Activated naive CD4-positive, alpha-beta T cell treated with anti-CD3 and anti-CD28 coated beads, Interleukin-2, amount 50 U/mL, for 24 hours (primary cell): ENCODE data around the gene COPS3.

Experiments used
- H3K27ac Mint-ChIP-seq: one replicate; pipeline ENCODE4 v1.8.0; 2021; ENCODE audit warnings: mild to moderate bottlenecking, mixed read lengths
- H3K27me3 Mint-ChIP-seq: one replicate; pipeline ENCODE4 v1.8.0; 2021; ENCODE audit warnings: mixed read lengths
- H3K36me3 Mint-ChIP-seq: one replicate; pipeline ENCODE4 v1.8.0; 2021; ENCODE audit warnings: mixed read lengths
- H3K4me1 Mint-ChIP-seq: one replicate; pipeline ENCODE4 v1.8.0; 2021; ENCODE audit warnings: mixed read lengths
- H3K4me3 Mint-ChIP-seq: one replicate; pipeline ENCODE4 v1.8.0; 2021; ENCODE audit warnings: mild to moderate bottlenecking, mixed read lengths
- H3K9me3 Mint-ChIP-seq: one replicate; pipeline ENCODE4 v1.8.0; 2021; ENCODE audit warnings: mixed read lengths

The COPS3 gene

DNA sequence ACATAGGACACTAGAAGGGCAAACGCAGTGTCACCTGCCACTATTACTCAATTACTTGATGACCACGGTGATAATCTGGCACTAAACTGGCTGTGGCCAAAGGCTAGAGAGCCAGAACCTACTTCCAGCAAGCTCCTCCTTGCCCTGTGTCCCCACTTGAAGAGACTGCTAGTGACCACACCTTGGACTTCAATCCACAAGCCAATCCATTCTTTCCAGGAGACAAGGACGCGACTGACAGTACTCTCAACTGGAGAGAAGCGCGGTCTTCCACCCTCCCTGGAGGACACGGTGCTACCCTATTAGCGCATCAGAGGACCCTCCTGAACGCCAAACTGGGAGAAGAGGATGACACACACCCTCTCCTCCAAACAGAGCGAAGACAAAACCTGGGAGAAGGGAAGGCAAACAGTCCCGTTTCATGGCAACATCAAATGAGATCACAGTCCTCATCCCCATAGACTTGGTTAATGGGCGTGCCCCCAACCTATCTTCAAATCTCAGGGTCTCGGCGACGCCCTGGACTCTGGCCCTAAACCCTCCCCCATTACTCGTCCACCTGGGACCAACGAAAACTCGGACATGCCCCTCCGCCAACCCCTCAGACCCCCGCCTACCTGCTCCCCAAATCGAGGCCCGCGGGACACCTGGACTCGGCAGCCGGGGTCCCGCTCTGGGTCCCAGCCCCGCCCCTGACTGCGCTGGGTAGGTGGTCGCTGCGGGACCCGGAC is 44.6 kb downstream of the COPS3 start:
- no peaks in the 10 kb centered on the region for H3K27me3 Mint-ChIP-seq
- H3K36me3 Mint-ChIP-seq, result no peaks in the 10 kb centered on the region
- no peaks in the 10 kb centered on the region for H3K9me3 Mint-ChIP-seq
- H3K4me1 Mint-ChIP-seq, result peaks cover 40% of the 10 kb centered on the region
- peak overlapping the region; percentile 100 for H3K27ac Mint-ChIP-seq
- peak overlapping the region; percentile 96 for H3K4me3 Mint-ChIP-seq

- H3K36me3 Mint-ChIP-seq, result no peaks in the 10 kb centered on the region
- H3K27me3 Mint-ChIP-seq, result no peaks in the 10 kb centered on the region
- peak overlapping the region; percentile 10 for H3K27ac Mint-ChIP-seq
- H3K4me1 Mint-ChIP-seq, result peaks cover 40% of the 10 kb centered on the region
- peak overlapping the region; percentile 96 for H3K4me3 Mint-ChIP-seq
- H3K9me3 Mint-ChIP-seq, result no peaks in the 10 kb centered on the region
Measured at GRCh38 chr17:17235212-17236174, 45.6 kb downstream of the COPS3 start.

DNA sequence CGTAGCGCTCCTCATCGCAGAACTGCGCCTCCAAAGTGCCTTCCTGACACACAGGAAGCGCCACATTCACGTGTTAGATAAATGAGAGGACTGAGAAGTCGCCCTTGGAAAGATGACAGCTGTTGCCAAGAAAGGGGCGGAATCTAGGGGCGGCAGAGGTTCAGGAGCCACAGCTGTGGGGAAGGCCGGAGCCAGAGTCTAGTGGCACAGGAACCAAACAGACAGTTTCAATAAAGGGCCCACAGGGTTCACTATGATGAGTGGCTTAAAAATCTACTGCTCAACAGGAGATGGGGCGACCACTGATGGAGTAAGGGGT is 48.8 kb downstream of the COPS3 start:
- Mint-ChIP-seq H3K27ac (no peak overlapping the region), H3K27me3 (no peaks in the 10 kb centered on the region), H3K9me3 (no peaks in the 10 kb centered on the region), H3K4me1 (peaks cover 27% of the 10 kb centered on the region), H3K36me3 (peaks cover 2% of the 10 kb centered on the region), H3K4me3 (no peak overlapping the region)

DNA sequence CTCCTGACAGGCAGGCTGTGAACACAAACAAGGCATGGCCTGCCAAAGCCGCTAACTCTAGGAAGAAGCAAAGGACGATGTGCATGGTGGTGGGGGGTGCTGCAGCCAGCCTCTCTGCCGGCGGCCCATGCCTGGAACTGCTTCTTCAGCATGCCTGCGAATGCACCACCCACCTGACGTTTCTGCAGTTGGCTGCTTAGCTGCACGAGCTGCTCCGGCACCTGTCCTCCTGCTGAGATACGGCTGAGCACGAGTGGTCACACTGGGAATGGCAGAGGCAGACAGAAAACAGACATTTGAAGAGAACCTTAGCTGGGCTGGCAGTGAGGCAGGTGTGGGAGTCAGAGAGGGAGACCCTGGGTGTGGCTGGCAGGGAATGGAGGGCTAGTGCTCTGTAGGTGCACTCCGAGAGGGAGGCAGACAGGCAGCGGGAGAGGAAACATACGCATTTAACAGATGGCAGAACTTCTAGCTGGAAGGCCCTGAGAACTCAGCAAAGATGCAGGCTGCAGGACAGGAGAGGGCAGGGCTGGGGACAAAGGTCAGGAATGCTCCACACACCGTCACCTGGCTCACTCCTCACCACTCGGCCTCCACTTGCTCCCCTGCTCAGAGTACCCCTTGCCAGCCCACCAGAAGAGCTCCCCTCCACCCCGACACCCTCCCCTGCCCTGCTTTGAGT is 49.3 kb downstream of the COPS3 start:
- Mint-ChIP-seq H3K4me1 (peaks cover 27% of the 10 kb centered on the region), H3K9me3 (no peaks in the 10 kb centered on the region), H3K4me3 (no peak overlapping the region), H3K27me3 (no peaks in the 10 kb centered on the region), H3K36me3 (peaks cover 2% of the 10 kb centered on the region), H3K27ac (no peak overlapping the region)

- H3K4me3 Mint-ChIP-seq, result no peak overlapping the region
- peaks cover 11% of the 10 kb centered on the region for H3K4me1 Mint-ChIP-seq
- no peaks in the 10 kb centered on the region for H3K9me3 Mint-ChIP-seq
- peaks cover 7% of the 10 kb centered on the region for H3K36me3 Mint-ChIP-seq
- no peaks in the 10 kb centered on the region for H3K27me3 Mint-ChIP-seq
- no peak overlapping the region for H3K27ac Mint-ChIP-seq
Measured at GRCh38 chr17:17229416-17230384, 51.3 kb downstream of the COPS3 start.

DNA sequence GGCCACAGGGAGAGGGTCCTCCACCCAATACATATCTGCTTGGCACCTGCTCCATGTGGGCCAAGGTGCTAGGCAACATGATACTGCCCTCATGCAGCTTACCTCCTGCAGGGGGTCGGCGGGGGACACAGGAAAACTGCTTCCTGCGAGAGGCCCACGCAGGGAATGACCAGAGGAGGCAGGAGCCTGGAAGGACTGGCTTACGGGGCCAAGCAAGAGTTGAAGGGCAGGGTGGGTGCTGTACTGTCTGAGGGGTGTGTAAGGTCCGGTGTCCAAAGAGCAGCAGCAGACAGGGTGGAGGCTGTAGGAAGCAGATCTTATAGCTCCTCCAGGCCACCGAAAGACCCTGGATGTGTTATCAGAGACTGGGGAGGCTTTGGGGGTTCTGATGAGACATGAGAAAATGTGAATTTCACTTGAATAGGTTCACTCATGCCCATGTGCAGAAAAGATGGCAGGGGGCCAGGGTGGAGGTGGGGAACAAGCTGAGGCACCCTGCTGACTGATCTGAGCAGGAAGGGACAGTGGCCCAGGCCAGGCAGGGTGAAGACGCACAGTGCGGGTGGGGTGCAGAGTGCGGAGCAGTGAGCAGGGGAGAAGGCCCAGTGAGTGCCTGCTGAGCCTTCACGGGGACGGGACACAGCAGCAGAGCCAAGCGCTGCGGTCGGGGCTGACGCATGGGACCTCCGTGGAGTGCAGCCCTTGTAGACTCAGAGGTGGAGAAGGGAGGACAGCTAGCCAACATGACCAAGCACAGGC is 52.3 kb downstream of the COPS3 start:
- Mint-ChIP-seq H3K27me3 (no peaks in the 10 kb centered on the region), H3K27ac (no peak overlapping the region), H3K4me1 (peaks cover 11% of the 10 kb centered on the region), H3K36me3 (peaks cover 8% of the 10 kb centered on the region), H3K9me3 (no peaks in the 10 kb centered on the region), H3K4me3 (no peak overlapping the region)

DNA sequence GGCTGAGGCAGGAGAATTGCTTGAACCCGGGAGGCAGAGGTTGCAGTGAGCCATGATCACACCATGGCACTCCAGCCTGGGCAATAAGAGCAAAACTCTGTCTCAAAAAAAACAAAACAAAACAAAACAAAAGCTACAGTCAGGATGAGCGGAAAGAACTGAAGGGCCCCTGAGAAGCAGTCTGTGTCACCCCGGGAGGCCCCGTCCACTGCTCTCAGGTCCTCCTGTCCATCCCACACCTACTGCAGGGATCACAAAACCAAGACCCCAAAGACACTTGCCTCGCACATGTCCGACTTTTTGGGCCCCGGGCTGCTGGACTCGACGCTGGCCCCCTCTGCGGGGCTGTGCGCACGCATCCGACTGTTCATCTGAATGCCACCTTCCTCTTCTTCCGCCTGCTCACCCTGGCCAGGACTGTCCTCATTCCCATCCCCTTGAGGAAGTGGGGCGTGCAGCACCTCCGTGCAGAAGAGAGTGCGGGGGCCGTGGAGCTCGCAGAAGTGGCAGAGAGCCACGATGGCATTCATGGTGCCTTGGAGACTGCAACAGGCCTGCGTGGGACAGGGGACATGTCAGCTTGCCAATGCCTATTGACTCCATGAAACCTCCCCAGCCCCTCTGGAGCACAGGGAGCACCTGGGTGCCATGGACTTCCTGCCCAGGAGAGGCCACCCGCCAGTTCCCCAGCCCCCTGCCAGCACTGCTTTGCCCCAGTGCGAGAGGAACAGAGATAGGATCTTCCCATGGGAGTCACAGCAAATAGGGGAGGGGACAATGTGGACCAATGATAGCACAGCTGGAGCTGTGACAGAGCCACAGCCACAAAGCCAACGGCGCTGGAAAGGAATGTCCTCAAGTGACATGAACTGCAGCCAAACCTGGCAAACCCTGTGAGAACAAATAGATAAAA is 53.2 kb downstream of the COPS3 start:
- Mint-ChIP-seq H3K27me3 (no peaks in the 10 kb centered on the region), H3K4me1 (peaks cover 11% of the 10 kb centered on the region), H3K4me3 (no peak overlapping the region), H3K27ac (no peak overlapping the region), H3K36me3 (peaks cover 8% of the 10 kb centered on the region), H3K9me3 (no peaks in the 10 kb centered on the region)

DNA sequence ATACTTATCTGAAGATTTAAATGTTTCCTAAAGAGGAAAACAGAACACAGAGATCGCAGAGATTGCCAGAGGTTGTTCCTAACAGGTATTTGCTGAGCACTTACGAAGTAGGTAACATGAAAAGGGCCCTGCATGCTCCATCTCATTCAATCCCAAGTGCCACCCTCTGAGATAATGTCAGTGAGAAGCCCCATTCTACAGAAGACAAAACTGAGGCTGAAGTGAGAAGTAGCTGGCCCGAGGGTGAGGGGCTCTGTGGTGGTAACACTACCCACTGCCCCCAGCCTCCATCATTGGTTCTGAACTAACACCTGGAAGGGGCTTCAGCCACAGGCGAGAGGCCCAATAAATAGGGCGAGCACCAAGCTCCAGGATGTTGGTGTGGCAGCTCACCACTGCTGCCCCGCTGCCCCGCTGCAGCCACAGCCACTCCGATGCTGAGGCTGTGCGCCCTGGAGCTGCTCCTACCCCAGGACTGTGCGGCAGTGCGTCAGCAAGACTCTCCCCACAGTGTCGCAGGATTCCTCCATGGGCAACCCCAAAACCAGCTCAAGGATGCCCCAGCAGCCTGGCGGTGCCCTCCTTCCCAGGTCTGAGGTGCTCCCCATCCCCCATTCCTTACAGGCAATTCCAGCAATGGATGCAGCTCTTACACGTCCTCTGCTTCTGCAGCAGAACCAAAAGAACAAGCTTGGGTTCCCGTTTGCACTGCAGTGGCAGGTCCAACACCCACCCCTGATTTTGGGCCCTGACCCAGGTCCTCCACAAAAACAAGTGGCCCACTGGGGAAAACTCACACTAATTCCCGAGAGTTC is 54.4 kb downstream of the COPS3 start:
- H3K9me3 Mint-ChIP-seq, result no peaks in the 10 kb centered on the region
- H3K4me3 Mint-ChIP-seq, result no peak overlapping the region

DNA sequence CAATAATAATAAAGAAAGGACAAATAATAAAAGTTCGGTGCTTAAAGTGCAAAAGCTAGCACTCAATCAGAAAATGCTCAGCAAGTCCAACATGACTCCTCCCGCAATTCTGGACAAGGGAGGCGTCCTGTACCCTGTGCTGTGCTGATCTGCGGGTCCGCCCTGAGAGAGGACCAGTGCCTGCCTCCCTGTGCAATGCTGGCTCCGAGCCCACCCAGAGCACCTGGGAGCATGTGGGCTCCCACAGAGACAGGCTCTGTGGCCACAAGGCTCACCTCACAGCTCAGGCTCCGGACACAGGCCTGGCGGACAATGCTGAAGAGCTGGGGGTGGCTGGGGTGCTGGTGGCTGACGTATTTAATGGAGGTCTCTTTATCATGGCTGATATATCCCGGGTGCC is 55.1 kb downstream of the COPS3 start:
- Mint-ChIP-seq H3K27me3 (no peaks in the 10 kb centered on the region), H3K36me3 (peaks cover 10% of the 10 kb centered on the region), H3K4me1 (no peaks in the 10 kb centered on the region), H3K4me3 (no peak overlapping the region), H3K27ac (no peak overlapping the region), H3K9me3 (no peaks in the 10 kb centered on the region)

More for the DNA sequence above, 54.4 kb downstream of the COPS3 start:
- H3K27ac Mint-ChIP-seq, result no peak overlapping the region
- peaks cover 8% of the 10 kb centered on the region for H3K36me3 Mint-ChIP-seq
- peaks cover under 1% of the 10 kb centered on the region for H3K4me1 Mint-ChIP-seq
- H3K27me3 Mint-ChIP-seq, result no peaks in the 10 kb centered on the region

- Mint-ChIP-seq H3K9me3 (no peaks in the 10 kb centered on the region), H3K27ac (no peak overlapping the region), H3K4me3 (no peak overlapping the region), H3K36me3 (peaks cover 9% of the 10 kb centered on the region), H3K27me3 (no peaks in the 10 kb centered on the region), H3K4me1 (no peaks in the 10 kb centered on the region)
Measured at GRCh38 chr17:17224137-17224536, 56.9 kb downstream of the COPS3 start.

DNA sequence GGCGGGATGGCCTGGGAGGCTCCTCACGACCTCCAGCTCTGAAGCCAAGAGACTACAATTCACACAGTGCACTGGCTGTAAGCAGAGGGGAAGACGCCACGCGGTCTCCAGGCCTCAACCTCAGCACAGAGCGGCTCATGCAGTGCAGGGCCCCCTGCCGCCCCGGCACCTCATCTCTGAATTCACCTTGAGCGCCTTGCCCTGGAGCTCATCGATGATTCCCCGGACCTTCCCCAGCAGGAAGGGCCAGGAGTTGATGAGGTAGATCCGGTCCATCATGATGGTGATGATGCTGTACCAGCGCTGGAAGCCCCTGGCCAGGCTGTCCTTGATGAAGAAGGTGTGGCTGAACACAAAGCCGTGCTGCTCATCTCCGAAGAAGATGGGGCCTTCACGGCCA is 57.3 kb downstream of the COPS3 start:
- no peaks in the 10 kb centered on the region for H3K4me1 Mint-ChIP-seq
- no peak overlapping the region for H3K4me3 Mint-ChIP-seq
- H3K36me3 Mint-ChIP-seq, result peaks cover 9% of the 10 kb centered on the region
- H3K27me3 Mint-ChIP-seq, result no peaks in the 10 kb centered on the region
- no peaks in the 10 kb centered on the region for H3K9me3 Mint-ChIP-seq
- H3K27ac Mint-ChIP-seq, result no peak overlapping the region

DNA sequence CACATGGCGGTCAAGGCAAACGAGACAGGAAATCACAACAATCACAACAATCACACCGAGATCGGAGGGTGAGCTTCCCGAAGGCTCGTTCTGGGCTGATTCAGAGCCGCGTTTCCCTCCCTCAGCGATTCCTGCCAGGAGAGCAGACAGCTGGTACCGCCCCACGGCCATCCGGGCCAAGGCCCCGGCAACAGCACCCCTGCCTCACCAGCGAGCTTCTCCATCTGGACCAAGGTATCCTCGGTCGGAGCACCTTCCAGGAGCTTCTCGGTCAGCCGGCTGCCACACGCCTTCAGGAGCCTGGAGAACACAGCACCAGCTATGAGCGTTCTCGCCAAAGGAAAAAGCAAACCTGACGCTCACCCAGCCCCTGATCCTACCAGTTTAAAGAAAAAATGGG is 59.7 kb downstream of the COPS3 start:
- Mint-ChIP-seq H3K27me3 (no peaks in the 10 kb centered on the region), H3K4me1 (no peaks in the 10 kb centered on the region), H3K4me3 (no peak overlapping the region), H3K36me3 (peaks cover 18% of the 10 kb centered on the region), H3K27ac (no peak overlapping the region), H3K9me3 (no peaks in the 10 kb centered on the region)

GRCh38 chr17:17220529-17220928 is 60.5 kb downstream of the COPS3 start:
- Mint-ChIP-seq H3K36me3 (peaks cover 16% of the 10 kb centered on the region), H3K27me3 (no peaks in the 10 kb centered on the region), H3K27ac (no peak overlapping the region), H3K4me1 (no peaks in the 10 kb centered on the region), H3K4me3 (no peak overlapping the region), H3K9me3 (no peaks in the 10 kb centered on the region)
